Epithelial cell of prostate (primary cell): ENCODE results near the gene USH1C.

ENCODE experiments used
- DNase-seq: peaks from one replicate; pipeline ENCODE4 v3.0.0-alpha.2; 2011; ENCODE audit warnings: low read depth, low spot score
- H3K27ac ChIP-seq: fragments of 450-650 bp; 2 replicates; pipeline ENCODE4 v1.5.1; 2017; ENCODE audit warnings: mild to moderate bottlenecking

The USH1C gene

GRCh38 chr11:17446482-17446881, 97.7 kb downstream of the USH1C start:
- DNase-seq, result no peak

DNA sequence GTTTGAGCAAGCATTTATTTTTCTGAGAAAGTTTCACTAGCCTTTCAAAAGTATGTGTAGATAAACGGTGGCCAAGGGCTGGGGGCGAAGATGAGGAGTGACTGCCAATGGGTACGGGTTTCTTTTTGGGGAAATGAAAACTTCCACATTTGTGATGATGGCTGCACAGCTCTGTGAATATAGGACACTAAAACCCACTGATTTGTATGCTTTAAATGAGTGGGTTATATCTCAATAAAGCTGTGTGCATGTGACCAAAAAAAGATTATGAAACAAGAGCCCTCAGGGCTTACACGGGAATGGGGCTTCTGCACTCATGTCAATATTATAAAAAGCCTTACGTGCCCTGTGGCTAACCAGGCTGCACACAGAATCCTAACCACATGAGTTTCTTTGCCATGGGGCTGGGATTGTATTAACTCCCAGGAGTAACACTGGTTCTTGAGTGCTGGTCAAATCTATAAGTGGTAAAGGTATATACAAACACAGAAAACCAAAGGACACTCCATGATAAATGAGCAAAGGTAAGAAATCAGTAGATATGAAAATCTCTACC, 98.9 kb downstream of the USH1C start:
- no peak overlapping the region for H3K27ac ChIP-seq

More at GRCh38 chr11:17446482-17446881, 97.7 kb downstream of the USH1C start:
- H3K27ac ChIP-seq, result no peak overlapping the region

GRCh38 chr11:17443926-17444690, 100.1 kb downstream of the USH1C start:
- DNase-seq, result no peak
- H3K27ac ChIP-seq, result no peak overlapping the region

More for the DNA sequence above, 98.9 kb downstream of the USH1C start:
- no peak for DNase-seq
